SU-DHL-6 (cell line): Measurements from ENCODE around the gene MARK3.

ENCODE experiments used
- H2AFZ ChIP-seq: fragments of 200-600 bp; sonication (generic); 2 replicates; pipeline ENCODE4 v1.6.1; 2014; ENCODE audit warnings: low read depth, mild to moderate bottlenecking, moderate library complexity, mixed read lengths, antibody characterized with exemption, low read length; ENCODE audit not compliant: severe bottlenecking
- H3F3A ChIP-seq: fragments of 200-600 bp; shearing (Covaris generic); 2 replicates; pipeline ENCODE4 v1.6.0; 2016; ENCODE audit warnings: antibody characterized with exemption, mild to moderate bottlenecking; ENCODE audit not compliant: insufficient read depth
- H3K27ac ChIP-seq: fragments of 200-600 bp; sonication (generic); 2 replicates; pipeline ENCODE4 v1.5.1; 2016; ENCODE audit warnings: low read depth, mild to moderate bottlenecking, low read length, moderate library complexity, mixed read lengths
- H3K27me3 ChIP-seq: fragments of 200-600 bp; sonication (generic), shearing (Covaris generic); 2 replicates; pipeline ENCODE4 v1.6.0; 2014; ENCODE audit warnings: mild to moderate bottlenecking, low read length
- H3K36me3 ChIP-seq: fragments of 200-600 bp; sonication (generic); 2 replicates; pipeline ENCODE4 v1.6.1; 2014; ENCODE audit warnings: mild to moderate bottlenecking, low read length, mixed read lengths
- H3K4me2 ChIP-seq: fragments of 300-600, 200-600 bp; shearing (Covaris generic), sonication (generic); 2 replicates; pipeline ENCODE4 v1.6.0; 2014; ENCODE audit warnings: low read length, low read depth, mild to moderate bottlenecking; ENCODE audit not compliant: poor library complexity, severe bottlenecking
- H3K4me3 ChIP-seq: fragments of 200-600 bp; sonication (generic); 2 replicates; pipeline ENCODE4 v1.5.1; 2014; ENCODE audit warnings: antibody characterized with exemption, low read length, mild to moderate bottlenecking, mixed read lengths; ENCODE audit not compliant: insufficient read depth, poor library complexity, severe bottlenecking
- H3K79me2 ChIP-seq: fragments of 200-600 bp; sonication (generic); 2 replicates; pipeline ENCODE4 v1.6.1; 2014; ENCODE audit warnings: mild to moderate bottlenecking, low read length, moderate library complexity; ENCODE audit not compliant: insufficient read depth
- H3K9ac ChIP-seq: fragments of 200-600 bp; sonication (generic); 2 replicates; pipeline ENCODE4 v1.7.0; 2014; ENCODE audit warnings: mild to moderate bottlenecking, low read length
- H3K9me2 ChIP-seq: fragments of 200-600 bp; sonication (generic); replicated peaks from 2 replicates; pipeline ENCODE4 v1.6.1; 2014; ENCODE audit warnings: low read length; ENCODE audit not compliant: insufficient read depth
- H3K9me3 ChIP-seq: fragments of 200-600 bp; sonication (generic); 2 replicates; pipeline ENCODE4 v1.6.1; 2014; ENCODE audit warnings: low read length, mixed read lengths; ENCODE audit not compliant: insufficient read depth
- H4K20me1 ChIP-seq: fragments of 200-600 bp; sonication (generic); 2 replicates; pipeline ENCODE4 v1.6.1; 2014; ENCODE audit warnings: low read depth, mild to moderate bottlenecking, antibody characterized with exemption, low read length, moderate library complexity, mixed read lengths
- EZH2phosphoT487 ChIP-seq: fragments of 200-600 bp; sonication (generic), shearing (Covaris generic); conservative IDR thresholded peaks from 2 replicates; pipeline ENCODE4 v1.6.1; 2018; ENCODE audit warnings: mild to moderate bottlenecking, antibody characterized with exemption, low read length, moderate library complexity, mixed read lengths
- TF ChIP-seq, protein P1 (sequence below): fragments of 200-600 bp; sonication (generic); IDR thresholded peaks from one replicate; pipeline ENCODE4 v1.5.1; 2017; ENCODE audit warnings: antibody characterized with exemption, mild to moderate bottlenecking, low read length, moderate library complexity; ENCODE audit not compliant: insufficient read depth, poor library complexity, severe bottlenecking

MARK3 gene

DNA sequence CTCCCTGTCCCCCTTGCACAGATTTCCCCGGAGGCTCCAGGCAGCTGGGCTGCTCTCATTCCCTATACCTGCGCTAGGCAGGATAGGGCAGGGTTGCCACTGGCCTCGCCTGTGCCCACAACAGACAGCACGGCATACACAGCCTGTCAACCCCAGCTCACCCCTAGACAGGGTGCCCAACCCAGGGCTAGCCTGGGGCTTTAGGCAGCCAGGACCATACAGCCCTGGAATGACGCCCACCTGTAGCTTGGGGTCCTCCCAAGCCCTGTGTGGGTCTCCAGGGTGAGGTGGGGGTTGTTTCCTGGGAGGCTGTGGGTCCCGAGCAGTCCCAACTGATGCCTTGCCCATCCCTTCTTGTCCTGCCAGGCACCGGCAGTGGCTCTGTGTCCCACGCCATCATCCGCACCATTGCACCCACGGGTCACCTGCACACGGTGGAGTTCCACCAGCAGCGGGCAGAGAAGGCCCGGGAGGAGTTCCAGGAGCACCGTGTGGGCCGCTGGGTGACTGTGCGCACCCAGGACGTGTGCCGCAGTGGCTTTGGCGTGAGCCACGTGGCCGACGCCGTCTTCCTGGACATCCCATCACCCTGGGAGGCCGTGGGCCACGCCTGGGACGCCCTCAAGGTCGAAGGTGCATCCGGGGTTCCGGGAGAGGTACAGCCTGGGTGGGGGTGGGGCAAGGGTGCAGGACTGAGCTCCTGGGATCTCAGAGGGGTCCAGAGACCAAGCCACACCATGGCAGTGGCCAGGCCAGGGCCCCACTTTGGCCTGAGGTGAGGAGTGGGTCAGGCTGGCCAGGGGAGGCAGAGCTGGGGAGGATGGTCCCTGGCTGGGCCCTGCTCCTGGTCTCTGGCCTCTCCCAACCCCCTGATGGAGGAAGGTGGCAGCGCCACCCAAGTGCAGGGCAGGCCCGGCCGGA lies 147.3 kb downstream of the MARK3 start:
- TF ChIP-seq EZH2phosphoT487: no peak
- TF ChIP-seq, protein P1, sequence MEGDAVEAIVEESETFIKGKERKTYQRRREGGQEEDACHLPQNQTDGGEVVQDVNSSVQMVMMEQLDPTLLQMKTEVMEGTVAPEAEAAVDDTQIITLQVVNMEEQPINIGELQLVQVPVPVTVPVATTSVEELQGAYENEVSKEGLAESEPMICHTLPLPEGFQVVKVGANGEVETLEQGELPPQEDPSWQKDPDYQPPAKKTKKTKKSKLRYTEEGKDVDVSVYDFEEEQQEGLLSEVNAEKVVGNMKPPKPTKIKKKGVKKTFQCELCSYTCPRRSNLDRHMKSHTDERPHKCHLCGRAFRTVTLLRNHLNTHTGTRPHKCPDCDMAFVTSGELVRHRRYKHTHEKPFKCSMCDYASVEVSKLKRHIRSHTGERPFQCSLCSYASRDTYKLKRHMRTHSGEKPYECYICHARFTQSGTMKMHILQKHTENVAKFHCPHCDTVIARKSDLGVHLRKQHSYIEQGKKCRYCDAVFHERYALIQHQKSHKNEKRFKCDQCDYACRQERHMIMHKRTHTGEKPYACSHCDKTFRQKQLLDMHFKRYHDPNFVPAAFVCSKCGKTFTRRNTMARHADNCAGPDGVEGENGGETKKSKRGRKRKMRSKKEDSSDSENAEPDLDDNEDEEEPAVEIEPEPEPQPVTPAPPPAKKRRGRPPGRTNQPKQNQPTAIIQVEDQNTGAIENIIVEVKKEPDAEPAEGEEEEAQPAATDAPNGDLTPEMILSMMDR: no peak
- H3K27me3 ChIP-seq: no peaks in the 10 kb centered on the region
- H3K36me3 ChIP-seq: no peaks in the 10 kb centered on the region
- no peak overlapping the region for H2AFZ ChIP-seq
- no peaks in the 10 kb centered on the region for H3K9me2 ChIP-seq
- H3F3A ChIP-seq: no peaks in the 10 kb centered on the region
- no peak overlapping the region for H3K4me2 ChIP-seq
- H3K79me2 ChIP-seq: peaks cover 22% of the 10 kb centered on the region
- H3K9ac ChIP-seq: no peak overlapping the region
- no peak overlapping the region for H3K4me3 ChIP-seq
- H4K20me1 ChIP-seq: no peaks in the 10 kb centered on the region
- H3K27ac ChIP-seq: no peak overlapping the region
- H3K9me3 ChIP-seq: no peaks in the 10 kb centered on the region

DNA sequence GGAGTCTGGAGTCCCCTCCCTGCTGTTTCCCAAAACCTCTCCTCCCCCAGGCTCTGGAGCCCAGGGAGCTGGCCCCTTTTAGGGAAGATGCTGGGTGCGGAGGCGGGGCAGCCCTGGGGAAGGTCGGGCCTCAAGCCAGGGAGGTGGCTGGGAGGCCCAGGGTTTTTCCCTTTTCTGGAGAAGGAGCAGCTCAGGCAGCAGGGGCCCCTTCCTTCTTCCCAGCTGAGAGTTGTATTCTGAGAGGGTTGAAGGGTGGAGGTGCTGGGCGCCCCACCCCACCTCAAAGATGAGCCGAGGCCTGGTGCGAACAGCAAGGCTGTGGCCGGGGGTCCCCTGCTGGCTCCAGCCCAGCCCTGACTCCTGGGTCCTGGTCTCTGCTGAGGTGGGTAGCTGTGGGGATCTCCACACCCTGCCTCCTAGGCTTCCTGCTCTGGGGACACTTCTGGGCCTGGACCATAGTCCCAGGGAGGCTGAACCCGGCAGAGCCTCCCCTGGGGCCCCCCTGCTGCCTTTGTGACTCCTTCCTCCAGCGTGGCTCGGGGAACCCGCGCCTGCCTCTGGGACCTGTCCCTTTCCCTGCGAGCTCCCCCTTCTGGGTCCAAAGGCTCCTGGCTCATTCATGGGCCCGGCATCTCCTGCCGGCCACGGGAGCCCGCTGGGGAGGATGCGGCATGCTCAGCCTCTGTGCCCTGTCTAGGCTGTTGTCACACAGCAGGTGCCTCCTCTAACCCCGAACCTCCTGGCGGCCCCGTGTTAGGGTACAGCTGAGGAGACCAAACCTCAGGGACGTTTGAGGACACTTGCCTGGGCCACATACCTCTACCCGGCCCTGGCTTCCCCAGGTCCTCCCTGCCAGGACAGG lies 148.2 kb downstream of the MARK3 start:
- Histone ChIP-seq H3K36me3 (no peaks in the 10 kb centered on the region), H4K20me1 (no peaks in the 10 kb centered on the region), H3K9me2 (no peaks in the 10 kb centered on the region), H3K4me3 (no peak overlapping the region), H3K27ac (no peak overlapping the region), H3K79me2 (peaks cover 22% of the 10 kb centered on the region), H3K4me2 (no peak overlapping the region), H3F3A (no peaks in the 10 kb centered on the region), H3K27me3 (no peaks in the 10 kb centered on the region), H3K9me3 (no peaks in the 10 kb centered on the region), H3K9ac (no peak overlapping the region), H2AFZ (no peak overlapping the region)
- TF ChIP-seq EZH2phosphoT487: no peak
- TF ChIP-seq, protein P1: no peak

DNA sequence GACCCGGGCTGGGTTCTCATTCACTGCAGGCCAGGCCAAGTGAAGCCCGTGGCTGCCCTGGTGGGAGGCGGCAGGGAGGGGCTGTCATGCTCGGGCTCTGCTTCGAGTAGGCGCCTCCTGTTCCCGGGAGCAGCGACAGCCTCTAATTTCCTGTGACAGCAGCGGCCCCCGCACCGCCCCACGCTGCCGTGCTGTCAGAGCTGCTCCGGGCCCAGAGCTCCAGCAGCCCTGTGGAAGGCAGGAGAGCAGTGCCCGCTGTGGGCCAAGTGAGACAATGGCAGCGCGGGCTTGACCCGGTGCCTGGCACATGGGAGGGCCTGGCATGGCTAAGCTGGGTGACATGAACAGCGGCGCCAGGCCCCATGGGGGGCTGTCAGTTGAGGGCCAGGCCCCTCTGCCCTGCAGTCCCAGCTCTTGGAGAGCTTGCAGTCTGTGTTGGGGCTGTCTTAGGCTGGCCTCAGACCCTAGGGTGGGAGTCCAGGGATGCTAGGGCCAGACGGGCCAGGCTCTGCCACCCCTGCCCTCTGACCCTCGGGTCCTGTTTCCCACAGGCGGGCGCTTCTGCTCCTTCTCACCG lies 148.9 kb downstream of the MARK3 start:
- Histone ChIP-seq H3K36me3 (no peaks in the 10 kb centered on the region), H3K9me3 (no peaks in the 10 kb centered on the region), H3K9ac (no peak overlapping the region), H3F3A (no peaks in the 10 kb centered on the region), H2AFZ (no peak overlapping the region), H3K4me3 (no peak overlapping the region), H3K79me2 (peaks cover 22% of the 10 kb centered on the region), H3K9me2 (no peaks in the 10 kb centered on the region), H3K4me2 (no peak overlapping the region), H3K27ac (no peak overlapping the region), H4K20me1 (no peaks in the 10 kb centered on the region), H3K27me3 (no peaks in the 10 kb centered on the region)
- TF ChIP-seq, protein P1: no peak
- TF ChIP-seq EZH2phosphoT487: no peak
